COLO668 (cell line): ENCODE results near the gene CIRBP.

Source experiments
- DNase-seq: peaks from one replicate; lab custom pipeline; 2025; ENCODE audit not compliant: unreplicated experiment; lab: John Stamatoyannopoulos, UW

Gene CIRBP

GRCh38 chr19:1269065-1269477, at the start of gene CIRBP:
TSS of gene CIRBP (plus strand) at chr19:1269332. CDS start at chr19:1270934, 1,602 bp downstream.
- peak; percentile 99 for DNase-seq

DNA sequence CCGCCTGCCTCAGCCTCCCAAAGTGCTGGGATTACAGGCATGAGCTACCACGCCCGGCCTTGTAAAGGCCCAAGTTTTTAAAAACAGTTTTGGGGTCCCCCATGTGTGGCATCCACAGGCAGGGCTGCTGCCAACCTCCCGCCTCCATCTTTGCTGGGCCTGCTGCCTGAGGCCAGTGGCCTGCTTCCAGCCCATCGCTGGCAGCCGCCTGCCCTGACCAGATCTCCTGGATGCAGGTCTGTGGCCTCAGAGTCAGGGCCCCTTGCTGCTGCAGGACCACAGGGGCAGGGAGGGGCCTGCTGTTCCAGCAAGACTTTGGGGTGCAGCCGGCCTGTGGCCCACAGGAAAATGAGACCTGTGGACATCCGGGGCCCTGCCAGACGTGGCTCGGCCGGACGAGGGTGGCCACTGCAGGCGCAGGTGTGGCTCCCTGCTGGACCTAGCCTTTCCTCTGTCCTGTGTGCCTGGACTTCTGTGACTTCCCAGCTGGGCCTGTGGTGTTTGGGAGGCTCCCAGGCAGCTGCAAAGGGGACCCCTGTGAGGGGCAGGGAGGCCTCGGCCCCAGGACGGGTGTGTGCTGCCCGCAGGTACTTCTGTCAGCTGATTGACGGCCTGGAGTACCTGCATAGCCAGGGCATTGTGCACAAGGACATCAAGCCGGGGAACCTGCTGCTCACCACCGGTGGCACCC, 49.2 kb upstream of the CIRBP start:
- no peak for DNase-seq

GRCh38 chr19:1220477-1220930, 48.6 kb upstream of the CIRBP start:
- no peak for DNase-seq

- peak; percentile 25 for DNase-seq
Measured at GRCh38 chr19:1220976-1221903, 47.9 kb upstream of the CIRBP start.

- DNase-seq = no peak
Measured at GRCh38 chr19:1221904-1222255, 47.3 kb upstream of the CIRBP start.

- DNase-seq = no peak
Measured at GRCh38 chr19:1222394-1222793, 46.7 kb upstream of the CIRBP start.

GRCh38 chr19:1223018-1223855, 45.9 kb upstream of the CIRBP start:
- peak; percentile 17 for DNase-seq

- DNase-seq = no peak
Measured at GRCh38 chr19:1224047-1224825, 44.9 kb upstream of the CIRBP start.

GRCh38 chr19:1224847-1225246, 44.3 kb upstream of the CIRBP start:
- no peak for DNase-seq

GRCh38 chr19:1225440-1226226, 43.5 kb upstream of the CIRBP start:
- DNase-seq = no peak

GRCh38 chr19:1226227-1226518, 43.0 kb upstream of the CIRBP start:
- DNase-seq = no peak

GRCh38 chr19:1226522-1227303, 42.4 kb upstream of the CIRBP start:
- DNase-seq = no peak

- DNase-seq = no peak
Measured at GRCh38 chr19:1227304-1228054, 41.7 kb upstream of the CIRBP start.

GRCh38 chr19:1228161-1228957, 40.8 kb upstream of the CIRBP start:
- DNase-seq = no peak

DNA sequence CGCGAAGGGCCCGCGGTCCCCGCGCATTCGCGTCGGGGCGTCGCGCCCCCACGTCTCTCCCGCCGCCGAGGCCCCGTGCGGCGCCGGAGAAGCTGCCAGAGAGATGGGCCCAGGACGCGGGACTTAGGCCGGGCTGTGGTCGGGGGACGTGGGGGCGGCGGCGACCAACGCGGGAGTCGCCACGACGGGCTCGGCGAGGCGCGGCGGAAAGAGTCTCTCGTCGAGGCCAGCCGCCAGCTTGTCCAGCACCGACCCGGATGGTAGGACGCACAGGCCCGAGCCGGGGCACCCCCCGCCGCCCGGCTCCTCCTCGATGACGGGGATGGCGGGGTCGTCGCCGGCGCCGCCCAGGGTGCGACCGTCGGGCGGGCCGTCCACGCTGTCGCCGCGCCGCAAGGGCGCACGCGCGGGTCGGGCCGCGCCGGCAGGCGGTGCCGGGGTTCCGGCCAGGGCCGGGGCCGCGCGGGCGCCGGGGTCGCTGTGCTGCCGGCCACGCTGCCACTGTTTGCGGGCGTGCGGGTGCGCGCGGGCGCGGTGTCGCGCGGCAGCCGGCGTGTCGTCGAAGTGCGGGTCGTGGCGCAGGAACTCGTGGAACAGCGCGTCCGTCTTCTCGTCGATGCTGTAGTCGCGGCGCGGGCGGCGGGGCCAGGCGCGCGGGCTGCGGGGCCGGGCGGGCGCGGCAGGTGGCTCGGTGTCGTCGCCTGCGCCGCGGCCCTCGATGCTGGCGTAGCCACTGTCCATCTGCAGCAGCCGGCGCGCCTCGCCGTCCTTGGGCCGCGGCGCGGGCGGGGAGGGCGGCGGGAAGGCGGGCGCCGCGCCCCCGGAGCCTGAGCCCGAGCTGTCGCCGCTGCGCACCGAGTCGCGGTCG, 39.8 kb upstream of the CIRBP start:
- no peak for DNase-seq

GRCh38 chr19:1229924-1230782, 39.0 kb upstream of the CIRBP start:
- no peak for DNase-seq
